Measurements from ENCODE around the gene MT2A.

GRCh38 chr16:56583351-56584168, 24.8 kb upstream of the MT2A start:
- no peak for TF ChIP-seq EZH2phosphoT487 (IDR thresholded peaks at IDR 0.05; ENCODE audit: low read depth, severe bottlenecking, unreplicated experiment)
- TF ChIP-seq, protein P1, sequence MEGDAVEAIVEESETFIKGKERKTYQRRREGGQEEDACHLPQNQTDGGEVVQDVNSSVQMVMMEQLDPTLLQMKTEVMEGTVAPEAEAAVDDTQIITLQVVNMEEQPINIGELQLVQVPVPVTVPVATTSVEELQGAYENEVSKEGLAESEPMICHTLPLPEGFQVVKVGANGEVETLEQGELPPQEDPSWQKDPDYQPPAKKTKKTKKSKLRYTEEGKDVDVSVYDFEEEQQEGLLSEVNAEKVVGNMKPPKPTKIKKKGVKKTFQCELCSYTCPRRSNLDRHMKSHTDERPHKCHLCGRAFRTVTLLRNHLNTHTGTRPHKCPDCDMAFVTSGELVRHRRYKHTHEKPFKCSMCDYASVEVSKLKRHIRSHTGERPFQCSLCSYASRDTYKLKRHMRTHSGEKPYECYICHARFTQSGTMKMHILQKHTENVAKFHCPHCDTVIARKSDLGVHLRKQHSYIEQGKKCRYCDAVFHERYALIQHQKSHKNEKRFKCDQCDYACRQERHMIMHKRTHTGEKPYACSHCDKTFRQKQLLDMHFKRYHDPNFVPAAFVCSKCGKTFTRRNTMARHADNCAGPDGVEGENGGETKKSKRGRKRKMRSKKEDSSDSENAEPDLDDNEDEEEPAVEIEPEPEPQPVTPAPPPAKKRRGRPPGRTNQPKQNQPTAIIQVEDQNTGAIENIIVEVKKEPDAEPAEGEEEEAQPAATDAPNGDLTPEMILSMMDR (IDR thresholded peaks at IDR 0.05; ENCODE audit: poor library complexity): no peak
